HG03460 (cell line): ENCODE measurements around the gene SPIN2B.
A peak's percentile ranks its signal among the peaks of the same experiment; 100 is the strongest.
"Not testable (repeated sequence)": the region's sequence is repeated elsewhere in the genome, so short reads cannot be mapped to it uniquely, and the experiment has no call there.

Experiments used
- ATAC-seq: cut with Tn5 transposase; IDR thresholded peaks from one replicate; pipeline ENCODE4 v1.9.1; 2021; ENCODE audit not compliant: unreplicated experiment

SPIN2B gene

GRCh38 chrX:57121162-57121755 is at the start of gene SPIN2B:
SPIN2B (minus strand) TSS chrX:57121548.
- ATAC-seq, result peak; percentile 99

- ATAC-seq, result no peak
These were observed 35.2 kb upstream of the SPIN2B start for GRCh38 chrX:57156397-57157049.

GRCh38 chrX:57155171-57155570 is 33.8 kb upstream of the SPIN2B start:
- no peak for ATAC-seq

- not testable (repeated sequence) for ATAC-seq
These were observed 30.9 kb upstream of the SPIN2B start for GRCh38 chrX:57152222-57152621.

GRCh38 chrX:57138674-57139073 is 17.3 kb upstream of the SPIN2B start:
- ATAC-seq, result no peak

- no peak for ATAC-seq
These were observed 16.2 kb upstream of the SPIN2B start for GRCh38 chrX:57137501-57137900.

GRCh38 chrX:57137073-57137472 is 15.7 kb upstream of the SPIN2B start, which contains the start of gene SPIN2A:
SPIN2A (minus strand) TSS chrX:57137397; CDS start chrX:57136597, 800 bp downstream.
- ATAC-seq, result not testable (repeated sequence)

- ATAC-seq, result not testable (repeated sequence)
These were observed 15.2 kb upstream of the SPIN2B start for GRCh38 chrX:57136589-57136988.

- ATAC-seq, result no peak
These were observed 13.9 kb upstream of the SPIN2B start for GRCh38 chrX:57135287-57135686.

GRCh38 chrX:57134702-57135101 is 13.4 kb upstream of the SPIN2B start:
- ATAC-seq, result no peak

- no peak for ATAC-seq
These were observed 12.4 kb upstream of the SPIN2B start for GRCh38 chrX:57133706-57134105.

GRCh38 chrX:57133284-57133683 is 11.9 kb upstream of the SPIN2B start:
- not testable (repeated sequence) for ATAC-seq

GRCh38 chrX:57132046-57132445 is 10.7 kb upstream of the SPIN2B start:
- ATAC-seq, result no peak

- no peak for ATAC-seq
These were observed 468 bp upstream of the SPIN2B start for GRCh38 chrX:57121816-57122215.

- ATAC-seq, result not testable (repeated sequence)
These were observed 658 bp downstream of the SPIN2B start for GRCh38 chrX:57120619-57121161.

GRCh38 chrX:57119416-57119815 is 1.9 kb downstream of the SPIN2B start:
- ATAC-seq, result no peak

- not testable (repeated sequence) for ATAC-seq
These were observed 3.8 kb downstream of the SPIN2B start for GRCh38 chrX:57117566-57117965.

GRCh38 chrX:57104921-57105398 is 16.4 kb downstream of the SPIN2B start:
- ATAC-seq, result no peak

GRCh38 chrX:57104406-57104805 is 16.9 kb downstream of the SPIN2B start:
- ATAC-seq, result no peak

- ATAC-seq, result no peak
These were observed 17.9 kb downstream of the SPIN2B start for GRCh38 chrX:57103489-57103888.

GRCh38 chrX:57102918-57103317 is 18.4 kb downstream of the SPIN2B start:
- ATAC-seq, result not testable (repeated sequence)

- ATAC-seq, result no peak
These were observed 38.2 kb downstream of the SPIN2B start for GRCh38 chrX:57083143-57083542.
